PFSK-1 (cell line): ENCODE results near the gene APH1B.

Source experiments
- POLR2AphosphoS5 ChIP-seq: IDR thresholded peaks from 2 replicates; pipeline ENCODE4 v1.6.1; 2012; ENCODE audit warnings: low read depth, mild to moderate bottlenecking, control low read depth, low read length, moderate library complexity
- SIN3A ChIP-seq: IDR thresholded peaks from 2 replicates; pipeline ENCODE4 v1.6.1; 2012; ENCODE audit warnings: mild to moderate bottlenecking, low read length, moderate library complexity, borderline replicate concordance; ENCODE audit not compliant: insufficient read depth
- TAF1 ChIP-seq: IDR thresholded peaks from 2 replicates; pipeline ENCODE4 v1.6.1; 2012; ENCODE audit warnings: low read length, control low read depth, borderline replicate concordance; ENCODE audit not compliant: insufficient read depth

DNA sequence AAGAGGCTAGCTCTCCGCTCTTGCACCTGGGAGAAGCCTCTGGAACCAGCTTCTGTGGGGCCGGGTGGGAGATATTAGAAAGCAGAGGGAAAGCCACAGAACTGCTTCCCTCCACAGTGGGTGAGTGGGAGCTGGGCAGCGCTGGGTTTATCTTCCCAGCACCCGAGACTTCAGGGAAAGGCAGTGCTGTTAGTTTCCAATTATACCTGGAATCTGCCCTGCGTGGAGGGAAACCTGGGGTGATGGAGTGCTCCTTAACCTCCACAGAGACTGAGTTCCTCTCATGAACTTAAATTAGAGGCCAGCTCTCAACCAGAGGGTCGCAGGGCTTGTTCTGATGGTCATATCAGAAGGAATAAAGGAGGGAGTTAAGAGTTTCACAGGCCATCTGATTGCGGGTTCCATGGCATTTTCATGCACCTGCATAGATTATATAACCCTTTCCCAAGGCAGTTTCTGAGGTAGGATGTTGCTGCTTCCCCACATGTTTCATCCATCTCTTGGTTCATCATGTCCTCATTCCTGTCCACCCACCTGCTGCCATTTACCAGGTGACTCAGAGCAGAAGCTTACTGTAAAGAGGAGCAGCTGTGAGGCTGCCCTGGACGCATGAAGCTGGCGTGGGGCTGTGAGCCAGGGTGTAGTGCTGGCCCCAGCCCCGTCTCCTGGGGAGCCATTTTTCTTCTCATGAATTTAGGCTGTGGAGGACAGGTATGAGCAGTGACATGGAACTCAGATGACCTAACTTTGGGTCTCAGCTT, 61.8 kb downstream of the APH1B start:
- TF ChIP-seq POLR2AphosphoS5, result no peak
- TF ChIP-seq TAF1, result no peak
- TF ChIP-seq SIN3A, result no peak
